Liver (tissue), 9 donors: ENCODE results near the gene SEZ6L2. TPM values are rescaled to one million over a fixed set of nuclear protein-coding genes. Genes with fewer than 3 reads are reported as not detected.

Source experiments
- DNase-seq: peaks from one replicate; pipeline ENCODE4 v3.0.0-alpha.2; 2017; ENCODE audit warnings: low spot score
- H3K27ac ChIP-seq, 2 donors: one replicate each; pipeline ENCODE4 v1.7.0; 2013; ENCODE audit warnings: inconsistent platforms in 2 of 2, low read length in 2 of 2, control low read depth in 1 of 2, low read depth in 1 of 2, mild to moderate bottlenecking in 1 of 2
- H3K27me3 ChIP-seq, 4 donors: one replicate each; pipeline versions ENCODE4 v1.6.1 to v1.7.0; 2013; ENCODE audit warnings: low read length in 3 of 4, inconsistent platforms in 1 of 4, mild to moderate bottlenecking in 1 of 4, moderate library complexity in 1 of 4; ENCODE audit not compliant: control insufficient read depth in 4 of 4, insufficient read depth in 4 of 4
- H3K36me3 ChIP-seq, 4 donors: one replicate each; pipeline versions ENCODE4 v1.6.1 to v1.7.0; 2013; ENCODE audit warnings: low read length in 3 of 4, mild to moderate bottlenecking in 3 of 4, low read depth in 1 of 4, moderate library complexity in 1 of 4; ENCODE audit not compliant: control insufficient read depth in 4 of 4, insufficient read depth in 3 of 4
- H3K4me1 ChIP-seq, 4 donors: one replicate each; pipeline versions ENCODE4 v1.6.1 to v1.7.0; 2013; ENCODE audit warnings: low read length in 3 of 4, mild to moderate bottlenecking in 3 of 4, moderate library complexity in 1 of 4; ENCODE audit not compliant: control insufficient read depth in 4 of 4, insufficient read depth in 4 of 4
- H3K4me3 ChIP-seq, 3 donors: one replicate each; pipeline versions ENCODE4 v1.6.1 to v1.7.0; 2013; ENCODE audit warnings: low read length in 3 of 3, control low read depth in 1 of 3, low read depth in 1 of 3, mild to moderate bottlenecking in 1 of 3
- H3K9ac ChIP-seq, 2 donors: one replicate each; pipeline ENCODE4 v1.7.0; 2013; ENCODE audit warnings: low read length in 2 of 2, mild to moderate bottlenecking in 2 of 2, moderate library complexity in 2 of 2, control low read depth in 1 of 2, low read depth in 1 of 2
- H3K9me3 ChIP-seq, 4 donors: one replicate each; pipeline versions ENCODE4 v1.6.1 to v1.7.0; 2013; ENCODE audit warnings: low read length in 3 of 4; ENCODE audit not compliant: control insufficient read depth in 4 of 4
- EGR1 ChIP-seq, 2 donors: IDR thresholded peaks; 2 replicates each; pipeline ENCODE4 v1.6.1; 2016 to 2018; ENCODE audit warnings: antibody characterized with exemption in 2 of 2, low read depth in 2 of 2
- FOXA1 ChIP-seq: IDR thresholded peaks from 2 replicates; pipeline ENCODE4 v1.6.1; 2016; ENCODE audit warnings: antibody characterized with exemption
- FOXA2 ChIP-seq: IDR thresholded peaks from 2 replicates; pipeline ENCODE4 v1.6.1; 2016; ENCODE audit warnings: antibody characterized with exemption
- GABPA ChIP-seq, 2 donors: IDR thresholded peaks in 1 of 2; conservative IDR thresholded peaks in 1 of 2; 2 replicates each; pipeline ENCODE4 v1.6.1; 2016; ENCODE audit warnings: antibody characterized with exemption in 2 of 2, mild to moderate bottlenecking in 1 of 2, moderate library complexity in 1 of 2
- HNF4A ChIP-seq, 2 donors: conservative IDR thresholded peaks; 2 replicates each; pipeline ENCODE4 v1.6.1; 2016; ENCODE audit warnings: antibody characterized with exemption in 2 of 2, mild to moderate bottlenecking in 2 of 2
- HNF4G ChIP-seq: IDR thresholded peaks from 2 replicates; pipeline ENCODE4 v1.6.1; 2016; ENCODE audit warnings: antibody characterized with exemption
- MAX ChIP-seq: IDR thresholded peaks from 2 replicates; pipeline ENCODE4 v1.6.1; 2016; ENCODE audit warnings: antibody characterized with exemption
- NR2F2 ChIP-seq: IDR thresholded peaks from 2 replicates; pipeline ENCODE4 v1.6.1; 2016; ENCODE audit warnings: antibody characterized with exemption
- RXRA ChIP-seq, 2 donors: IDR thresholded peaks; 2 replicates each; pipeline ENCODE4 v1.6.1; 2017 to 2018; ENCODE audit warnings: antibody characterized with exemption in 2 of 2, mild to moderate bottlenecking in 1 of 2
- TAF1 ChIP-seq: conservative IDR thresholded peaks from 2 replicates; pipeline ENCODE4 v1.6.1; 2016; ENCODE audit warnings: antibody characterized with exemption, mild to moderate bottlenecking
- YY1 ChIP-seq: IDR thresholded peaks from 2 replicates; pipeline ENCODE4 v1.6.1; 2016; ENCODE audit warnings: antibody characterized with exemption, mild to moderate bottlenecking
- WGBS: extraction: QIAGEN DNeasy Blood & Tissue Kit; methylation state at CpG from one replicate; pipeline ENCODE4 v1.1.7; 2013; 5-methylcytosine and 5-hydroxymethylcytosine counted together
- polyA plus RNA-seq, 2 donors: library from polyadenylated mRNA; stranded (reverse) in 1 of 2; unstranded in 1 of 2; fragments of 200-250 nt in 1 of 2; fragments of >200 nt in 1 of 2; fragmentation: Nextera tagmentation in 1 of 2; extraction: Ambion mirVana in 1 of 2; gene quantifications; one replicate each; pipeline versions ENCODE4 v1.2.1 to v1.2.3, GENCODE V29; 2013 to 2015
- total RNA-seq, 2 donors: library from RNA; depleted of rRNA; stranded (reverse); fragments of >200 nt; gene quantifications; one replicate each; pipeline ENCODE4 v1.2.3, GENCODE V29; 2014
- TF ChIP-seq, protein P1 (sequence below): IDR thresholded peaks from 2 replicates; pipeline ENCODE4 v1.6.1; 2016; ENCODE audit warnings: antibody characterized with exemption
- TF ChIP-seq, protein P2 (sequence below): fragments of 150-350 bp; IDR thresholded peaks from 2 replicates; pipeline ENCODE4 v1.5.1; 2017; ENCODE audit warnings: improper control_type of control experiment, low read depth, low read length; ENCODE audit not compliant: missing input control
- TF ChIP-seq, protein P3 (sequence below): IDR thresholded peaks from 2 replicates; pipeline ENCODE4 v1.6.1; 2016; ENCODE audit warnings: antibody characterized with exemption, mild to moderate bottlenecking
- donor health status: healthy.
- donor health status: healthy.
- donor health status: healthy.
- donor health status: healthy.
- donor health status: healthy.

The SEZ6L2 gene
- total and polyA plus RNA-seq, 4 donors, result 0.24 to 0.37 (median 0.30) TPM

GRCh38 chr16:29915590-29916247, 16.4 kb upstream of the SEZ6L2 start:
- Histone ChIP-seq H3K4me3 (no peak overlapping the region), H3K4me1 (no peaks in the 10 kb centered on the region), H3K36me3 (peaks cover 2 to 15% (median 9%) of the 10 kb centered on the region in 4 donors), H3K27ac (no peak overlapping the region), H3K27me3 (no peaks in the 10 kb centered on the region), H3K9ac (no peak overlapping the region), H3K9me3 (no peaks in the 10 kb centered on the region)
- WGBS, result 85% methylated on average over 6 of the region's 6 CpGs
- DNase-seq, result no peak
- no peak for TF ChIP-seq FOXA1
- peak; percentile 19 for TF ChIP-seq NR2F2
- no peak for TF ChIP-seq RXRA (IDR thresholded peaks at IDR 0.05)

DNA sequence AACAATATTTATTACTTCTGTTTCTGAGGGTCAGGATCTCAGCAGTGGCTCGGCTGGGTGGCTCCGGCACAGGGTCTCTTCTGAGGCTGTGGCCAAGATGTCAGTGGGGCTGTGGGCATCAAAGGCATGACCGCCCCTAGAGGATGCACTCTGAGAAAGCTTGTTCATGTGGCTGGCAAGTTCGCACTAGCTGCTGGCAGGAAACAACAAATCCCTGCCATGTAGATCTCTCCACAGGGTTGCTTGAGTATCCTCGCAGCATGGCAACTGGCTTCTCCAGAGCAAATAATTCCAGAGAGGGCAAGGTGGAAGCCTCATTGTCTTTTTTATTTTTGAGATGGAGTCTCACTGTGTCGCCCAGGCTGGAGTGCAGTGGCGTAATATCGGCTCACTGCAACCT, 14.2 kb upstream of the SEZ6L2 start:
- no peak for TF ChIP-seq HNF4A (conservative IDR thresholded peaks at IDR 0.05)
- TF ChIP-seq, protein P1, sequence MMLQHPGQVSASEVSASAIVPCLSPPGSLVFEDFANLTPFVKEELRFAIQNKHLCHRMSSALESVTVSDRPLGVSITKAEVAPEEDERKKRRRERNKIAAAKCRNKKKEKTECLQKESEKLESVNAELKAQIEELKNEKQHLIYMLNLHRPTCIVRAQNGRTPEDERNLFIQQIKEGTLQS, result no peak
- TF ChIP-seq FOXA1, result no peak
- TF ChIP-seq HNF4G, result no peak
- no peak for TF ChIP-seq GABPA (IDR thresholded peaks at IDR 0.05 in 1 of 2, conservative IDR thresholded peaks at IDR 0.05 in 1 of 2)
- no peak for TF ChIP-seq EGR1 (IDR thresholded peaks at IDR 0.05; ENCODE audit: low read depth in 2 of 2)
- no peaks in the 10 kb centered on the region for H3K27me3 ChIP-seq
- no peak overlapping the region for H3K4me3 ChIP-seq
- WGBS, result 98% methylated on average over 8 of the region's 8 CpGs
- no peak overlapping the region for H3K9ac ChIP-seq
- no peaks in the 10 kb centered on the region for H3K9me3 ChIP-seq
- H3K27ac ChIP-seq, result no peak overlapping the region
- no peaks in the 10 kb centered on the region for H3K4me1 ChIP-seq
- DNase-seq, result no peak
- H3K36me3 ChIP-seq, result peaks cover 0 to 4% (median 3%) of the 10 kb centered on the region in 4 donors

DNA sequence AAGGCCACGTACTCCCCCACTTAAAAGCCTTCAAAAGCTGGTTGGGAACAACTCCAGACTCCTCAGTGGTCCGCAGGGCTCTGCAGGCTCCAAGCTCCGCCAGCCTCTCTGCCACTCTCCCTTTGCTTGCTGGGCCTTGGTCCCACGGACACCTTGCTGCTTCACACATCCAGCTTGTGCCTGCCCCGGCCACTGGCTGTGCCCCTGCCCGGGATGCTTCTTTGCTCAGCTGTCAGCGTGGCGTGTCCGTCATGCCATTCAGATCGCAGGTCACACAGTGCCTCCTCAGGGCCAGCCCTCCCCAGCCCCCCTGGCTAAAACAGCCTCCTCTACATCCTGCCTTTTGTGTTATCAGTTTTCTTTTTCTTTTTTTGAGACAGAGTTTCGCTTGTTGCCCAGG, 12.7 kb upstream of the SEZ6L2 start:
- TF ChIP-seq HNF4G (no peak), FOXA2 (no peak), GABPA (IDR thresholded peaks at IDR 0.05 in 1 of 2, conservative IDR thresholded peaks at IDR 0.05 in 1 of 2) (no peak)
- Histone ChIP-seq H3K27ac (no peak overlapping the region), H3K36me3 (peaks cover 0 to 5% (median 3%) of the 10 kb centered on the region in 4 donors), H3K9me3 (no peaks in the 10 kb centered on the region), H3K27me3 (no peaks in the 10 kb centered on the region), H3K9ac (no peak overlapping the region), H3K4me3 (no peak overlapping the region), H3K4me1 (no peaks in the 10 kb centered on the region)
- no peak for DNase-seq
- WGBS, result 72% methylated on average over 11 of the region's 11 CpGs

DNA sequence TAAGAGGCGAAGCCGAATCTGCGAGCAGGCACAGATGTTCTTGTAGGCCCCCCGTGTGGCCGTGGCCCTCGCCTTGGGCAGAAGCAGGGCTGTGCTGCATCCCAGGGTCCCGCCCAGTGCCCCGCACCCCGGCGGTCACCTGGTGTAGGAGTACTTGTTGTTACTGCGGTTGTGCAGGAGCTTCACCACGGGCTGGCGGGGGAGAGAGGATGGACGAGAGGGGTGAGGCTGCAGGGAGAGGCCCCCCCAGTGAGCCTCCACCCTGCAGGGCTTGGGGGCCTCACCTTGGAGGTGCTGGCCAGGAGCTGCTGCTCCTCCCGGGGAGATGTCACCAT, 12.3 kb upstream of the SEZ6L2 start:
- no peak overlapping the region for H3K9ac ChIP-seq
- H3K4me3 ChIP-seq, result no peak overlapping the region
- H3K27me3 ChIP-seq, result no peaks in the 10 kb centered on the region
- H3K9me3 ChIP-seq, result no peaks in the 10 kb centered on the region
- H3K4me1 ChIP-seq, result no peaks in the 10 kb centered on the region
- peaks cover 0 to 5% (median 3%) of the 10 kb centered on the region in 4 donors for H3K36me3 ChIP-seq
- H3K27ac ChIP-seq, result no peak overlapping the region
- no peak for DNase-seq
- 82% methylated on average over 15 of the region's 15 CpGs for WGBS
- TF ChIP-seq, protein P2, sequence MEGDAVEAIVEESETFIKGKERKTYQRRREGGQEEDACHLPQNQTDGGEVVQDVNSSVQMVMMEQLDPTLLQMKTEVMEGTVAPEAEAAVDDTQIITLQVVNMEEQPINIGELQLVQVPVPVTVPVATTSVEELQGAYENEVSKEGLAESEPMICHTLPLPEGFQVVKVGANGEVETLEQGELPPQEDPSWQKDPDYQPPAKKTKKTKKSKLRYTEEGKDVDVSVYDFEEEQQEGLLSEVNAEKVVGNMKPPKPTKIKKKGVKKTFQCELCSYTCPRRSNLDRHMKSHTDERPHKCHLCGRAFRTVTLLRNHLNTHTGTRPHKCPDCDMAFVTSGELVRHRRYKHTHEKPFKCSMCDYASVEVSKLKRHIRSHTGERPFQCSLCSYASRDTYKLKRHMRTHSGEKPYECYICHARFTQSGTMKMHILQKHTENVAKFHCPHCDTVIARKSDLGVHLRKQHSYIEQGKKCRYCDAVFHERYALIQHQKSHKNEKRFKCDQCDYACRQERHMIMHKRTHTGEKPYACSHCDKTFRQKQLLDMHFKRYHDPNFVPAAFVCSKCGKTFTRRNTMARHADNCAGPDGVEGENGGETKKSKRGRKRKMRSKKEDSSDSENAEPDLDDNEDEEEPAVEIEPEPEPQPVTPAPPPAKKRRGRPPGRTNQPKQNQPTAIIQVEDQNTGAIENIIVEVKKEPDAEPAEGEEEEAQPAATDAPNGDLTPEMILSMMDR, result no peak
- TF ChIP-seq TAF1 (no peak), HNF4G (no peak), GABPA (IDR thresholded peaks at IDR 0.05 in 1 of 2, conservative IDR thresholded peaks at IDR 0.05 in 1 of 2) (no peak), HNF4A (conservative IDR thresholded peaks at IDR 0.05) (no peak), YY1 (no peak), RXRA (IDR thresholded peaks at IDR 0.05) (no peak), EGR1 (IDR thresholded peaks at IDR 0.05; ENCODE audit: low read depth in 2 of 2) (no peak), MAX (no peak), NR2F2 (no peak), FOXA1 (no peak)
- TF ChIP-seq, protein P1, result no peak
- TF ChIP-seq, protein P3, sequence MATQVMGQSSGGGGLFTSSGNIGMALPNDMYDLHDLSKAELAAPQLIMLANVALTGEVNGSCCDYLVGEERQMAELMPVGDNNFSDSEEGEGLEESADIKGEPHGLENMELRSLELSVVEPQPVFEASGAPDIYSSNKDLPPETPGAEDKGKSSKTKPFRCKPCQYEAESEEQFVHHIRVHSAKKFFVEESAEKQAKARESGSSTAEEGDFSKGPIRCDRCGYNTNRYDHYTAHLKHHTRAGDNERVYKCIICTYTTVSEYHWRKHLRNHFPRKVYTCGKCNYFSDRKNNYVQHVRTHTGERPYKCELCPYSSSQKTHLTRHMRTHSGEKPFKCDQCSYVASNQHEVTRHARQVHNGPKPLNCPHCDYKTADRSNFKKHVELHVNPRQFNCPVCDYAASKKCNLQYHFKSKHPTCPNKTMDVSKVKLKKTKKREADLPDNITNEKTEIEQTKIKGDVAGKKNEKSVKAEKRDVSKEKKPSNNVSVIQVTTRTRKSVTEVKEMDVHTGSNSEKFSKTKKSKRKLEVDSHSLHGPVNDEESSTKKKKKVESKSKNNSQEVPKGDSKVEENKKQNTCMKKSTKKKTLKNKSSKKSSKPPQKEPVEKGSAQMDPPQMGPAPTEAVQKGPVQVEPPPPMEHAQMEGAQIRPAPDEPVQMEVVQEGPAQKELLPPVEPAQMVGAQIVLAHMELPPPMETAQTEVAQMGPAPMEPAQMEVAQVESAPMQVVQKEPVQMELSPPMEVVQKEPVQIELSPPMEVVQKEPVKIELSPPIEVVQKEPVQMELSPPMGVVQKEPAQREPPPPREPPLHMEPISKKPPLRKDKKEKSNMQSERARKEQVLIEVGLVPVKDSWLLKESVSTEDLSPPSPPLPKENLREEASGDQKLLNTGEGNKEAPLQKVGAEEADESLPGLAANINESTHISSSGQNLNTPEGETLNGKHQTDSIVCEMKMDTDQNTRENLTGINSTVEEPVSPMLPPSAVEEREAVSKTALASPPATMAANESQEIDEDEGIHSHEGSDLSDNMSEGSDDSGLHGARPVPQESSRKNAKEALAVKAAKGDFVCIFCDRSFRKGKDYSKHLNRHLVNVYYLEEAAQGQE, result no peak
